Measurements from ENCODE around the gene ZNF688. TPM values are rescaled to one million over a fixed set of nuclear protein-coding genes. Genes with fewer than 3 reads are reported as not detected.

The ZNF688 gene
- total and polyA plus RNA-seq, 2 experiments from 2014 or later: 9.8 to 21.0 TPM

- Histone ChIP-seq H3K36me3 (replicated peaks; ENCODE audit: insufficient read depth, low read depth) (no peaks in the 10 kb centered on the region), H3K9me2 (replicated peaks; ENCODE audit: insufficient read depth) (no peaks in the 10 kb centered on the region), H4K20me1 (ENCODE audit: insufficient read depth, poor library complexity, severe bottlenecking) (no peaks in the 10 kb centered on the region), H3K79me2 (peaks cover 42% of the 10 kb centered on the region), H3K27me3 (no peaks in the 10 kb centered on the region), H2AFZ (peak overlapping the region; percentile 78), H3K4me1 (ENCODE audit: insufficient read depth) (peaks cover 22% of the 10 kb centered on the region), H3K9me3 (ENCODE audit: low read depth) (no peaks in the 10 kb centered on the region), H3K27ac (peak overlapping the region; percentile 97), H3K4me2 (peak overlapping the region; percentile 81), H3K4me3 (peak overlapping the region; percentile 53)
- no peak for TF ChIP-seq EZH2 (IDR thresholded peaks at IDR 0.05; ENCODE audit: borderline replicate concordance)
- no peak for TF ChIP-seq EZH2phosphoT487 (IDR thresholded peaks at IDR 0.05; ENCODE audit: low read depth, severe bottlenecking, unreplicated experiment)
- TF ChIP-seq CTCF (IDR thresholded peaks at IDR 0.05; ENCODE audit: poor library complexity): no peak
- no peak for DNase-seq (ENCODE audit: low spot score)
- 12% methylated on average over 18 of the region's 18 CpGs for WGBS (ENCODE audit: low lambda C conversion rate, missing lambda C conversion rate)
Observed at GRCh38 chr16:30535106-30535776, 36.3 kb downstream of the ZNF688 start.

GRCh38 chr16:30534368-30535105 is 37.0 kb downstream of the ZNF688 start, which contains the start of gene ZNF747:
Gene ZNF747, minus strand, starts transcription at chr16:30534858. Its CDS starts 179 bp downstream, at chr16:30534679.
- peak within 1 kb of the TSS; percentile 53 for H3K4me3 ChIP-seq
- H3K27me3 ChIP-seq: no peaks in the 10 kb centered on the region
- peak within 1 kb of the TSS; percentile 97 for H3K27ac ChIP-seq
- H2AFZ ChIP-seq: peak within 1 kb of the TSS; percentile 78
- H3K79me2 ChIP-seq: peaks cover 42% of the 10 kb centered on the region
- H3K4me2 ChIP-seq: peak within 1 kb of the TSS; percentile 81
- H3K9me2 ChIP-seq (replicated peaks; ENCODE audit: insufficient read depth): no peaks in the 10 kb centered on the region
- 6% methylated on average over 60 of the region's 70 CpGs for WGBS (ENCODE audit: low lambda C conversion rate, missing lambda C conversion rate)
- no peaks in the 10 kb centered on the region for H3K9me3 ChIP-seq (ENCODE audit: low read depth)
- peak; percentile 94 for DNase-seq (ENCODE audit: low spot score)
- no peak for TF ChIP-seq CTCF (IDR thresholded peaks at IDR 0.05; ENCODE audit: poor library complexity)
- TF ChIP-seq EZH2 (IDR thresholded peaks at IDR 0.05; ENCODE audit: borderline replicate concordance): no peak
- no peak for TF ChIP-seq EZH2phosphoT487 (IDR thresholded peaks at IDR 0.05; ENCODE audit: low read depth, severe bottlenecking, unreplicated experiment)
- H4K20me1 ChIP-seq (ENCODE audit: insufficient read depth, poor library complexity, severe bottlenecking): no peaks in the 10 kb centered on the region
- no peaks in the 10 kb centered on the region for H3K36me3 ChIP-seq (replicated peaks; ENCODE audit: insufficient read depth, low read depth)
- H3K4me1 ChIP-seq (ENCODE audit: insufficient read depth): peaks cover 22% of the 10 kb centered on the region

GRCh38 chr16:30533748-30534367 is 37.7 kb downstream of the ZNF688 start:
- Histone ChIP-seq H3K9me2 (replicated peaks; ENCODE audit: insufficient read depth) (no peaks in the 10 kb centered on the region), H3K4me2 (peak overlapping the region; percentile 81), H3K27ac (peak overlapping the region; percentile 97), H3K36me3 (replicated peaks; ENCODE audit: insufficient read depth, low read depth) (no peaks in the 10 kb centered on the region), H3K4me1 (ENCODE audit: insufficient read depth) (peaks cover 22% of the 10 kb centered on the region), H3K9me3 (ENCODE audit: low read depth) (no peaks in the 10 kb centered on the region), H2AFZ (peak overlapping the region; percentile 74), H3K27me3 (no peaks in the 10 kb centered on the region), H3K79me2 (peaks cover 42% of the 10 kb centered on the region), H4K20me1 (ENCODE audit: insufficient read depth, poor library complexity, severe bottlenecking) (no peaks in the 10 kb centered on the region), H3K4me3 (peak overlapping the region; percentile 53)
- 38% methylated on average over 29 of the region's 29 CpGs for WGBS (ENCODE audit: low lambda C conversion rate, missing lambda C conversion rate)
- no peak for DNase-seq (ENCODE audit: low spot score)
- TF ChIP-seq CTCF (IDR thresholded peaks at IDR 0.05; ENCODE audit: poor library complexity): no peak
- no peak for TF ChIP-seq EZH2 (IDR thresholded peaks at IDR 0.05; ENCODE audit: borderline replicate concordance)
- no peak for TF ChIP-seq EZH2phosphoT487 (IDR thresholded peaks at IDR 0.05; ENCODE audit: low read depth, severe bottlenecking, unreplicated experiment)
